HG02798 (cell line): ENCODE data around the gene KIF5B.
"Not testable (repeated sequence)": the region's sequence is repeated elsewhere in the genome, so short reads cannot be mapped to it uniquely, and the experiment has no call there.

Source experiments
- ATAC-seq: cut with Tn5 transposase; IDR thresholded peaks from one replicate; pipeline ENCODE4 v1.9.1; 2021; ENCODE audit warnings: mild to moderate bottlenecking; ENCODE audit not compliant: unreplicated experiment, poor library complexity

The KIF5B gene

GRCh38 chr10:32028710-32029109, 27.5 kb downstream of the KIF5B start:
- ATAC-seq, result no peak

- no peak for ATAC-seq
Observed at GRCh38 chr10:32023264-32023663, 33.0 kb downstream of the KIF5B start.

- no peak for ATAC-seq
Observed at GRCh38 chr10:32017044-32017443, 39.2 kb downstream of the KIF5B start.

- ATAC-seq, result no peak
Observed at GRCh38 chr10:32015386-32015785, 40.8 kb downstream of the KIF5B start.

- no peak for ATAC-seq
Observed at GRCh38 chr10:32007026-32007425, 49.2 kb downstream of the KIF5B start.

GRCh38 chr10:32005050-32005449, 51.2 kb downstream of the KIF5B start:
- ATAC-seq, result no peak

GRCh38 chr10:32004161-32004591, 52.0 kb downstream of the KIF5B start:
- ATAC-seq, result no peak

- no peak for ATAC-seq
Observed at GRCh38 chr10:32002531-32002930, 53.7 kb downstream of the KIF5B start.

GRCh38 chr10:32000937-32001336, 55.3 kb downstream of the KIF5B start:
- no peak for ATAC-seq

- no peak for ATAC-seq
Observed at GRCh38 chr10:31999836-32000235, 56.4 kb downstream of the KIF5B start.

GRCh38 chr10:31999070-31999660, 57.1 kb downstream of the KIF5B start:
- ATAC-seq, result no peak

- ATAC-seq, result no peak
Observed at GRCh38 chr10:31994926-31995325, 61.3 kb downstream of the KIF5B start.

GRCh38 chr10:31990937-31991336, 65.3 kb downstream of the KIF5B start:
- ATAC-seq, result no peak

- ATAC-seq, result not testable (repeated sequence)
Observed at GRCh38 chr10:31987786-31988185, 68.4 kb downstream of the KIF5B start.

GRCh38 chr10:31982111-31982510, 74.1 kb downstream of the KIF5B start:
- no peak for ATAC-seq

- no peak for ATAC-seq
Observed at GRCh38 chr10:31980471-31980870, 75.8 kb downstream of the KIF5B start.

GRCh38 chr10:31979071-31979470, 77.2 kb downstream of the KIF5B start:
- not testable (repeated sequence) for ATAC-seq

- no peak for ATAC-seq
Observed at GRCh38 chr10:31978156-31978483, 78.1 kb downstream of the KIF5B start.

- ATAC-seq, result no peak
Observed at GRCh38 chr10:31977440-31978155, 78.6 kb downstream of the KIF5B start.

GRCh38 chr10:31975157-31975765, 81.0 kb downstream of the KIF5B start:
- no peak for ATAC-seq

GRCh38 chr10:31974434-31975124, 81.6 kb downstream of the KIF5B start:
- ATAC-seq, result no peak
